GM12878 (cell line): ENCODE measurements around the gene MAL. TPM values are rescaled to one million over a fixed set of nuclear protein-coding genes. Genes with fewer than 3 reads are reported as not detected.

Source experiments
- ATAC-seq: fragments of 200-7000 bp; cut with Tn5 transposase; 3 replicates; pipeline ENCODE4 v1.9.1; 2020; ENCODE audit warnings: mild to moderate bottlenecking, moderate library complexity
- BruUV-seq: library from RNA; stranded (reverse); fragments of 400-500 nt; replicated peaks from 2 replicates; lab custom pipeline; 2021; lab: Mats Ljungman, UMichigan
- CTCF ChIA-PET: fragments of 300-600 bp; sonication (Branson Sonifier 250); formaldehyde crosslinking; extraction: SDS; loops from one replicate; lab custom pipeline; 2021; ENCODE audit warnings: inconsistent platforms; lab: Yijun Ruan, JAX
- POLR2A ChIA-PET: fragments of 350-600 bp; formaldehyde crosslinking; extraction: SDS; loops from one replicate; lab custom pipeline; 2021; ENCODE audit warnings: inconsistent platforms; lab: Charles Lee
- RAD21 ChIA-PET: fragments of 300-600 bp; sonication (Branson Sonifier 250); formaldehyde crosslinking; loops from one replicate; lab custom pipeline; 2023; ENCODE audit warnings: antibody characterized with exemption; ENCODE audit not compliant: unreplicated experiment; lab: Charles Lee
- SMC1A ChIA-PET: fragments of 300-600 bp; sonication (Branson Sonifier 250); formaldehyde crosslinking; loops from one replicate; lab custom pipeline; 2023; ENCODE audit not compliant: unreplicated experiment, uncharacterized antibody; lab: Charles Lee
- DNase-seq: peaks from one replicate; pipeline ENCODE4 v3.0.0-alpha.2; 2011; ENCODE audit warnings: low read depth, low spot score
- FAIRE-seq: peaks from 3 replicates; lab custom pipeline; 2011; peaks lifted over from hg19 to GRCh38; lab: Jason Lieb, UNC
- H2AFZ ChIP-seq: 2 replicates; pipeline ENCODE4 v1.6.0; 2011; ENCODE audit warnings: low read depth, low read length, control low read depth; ENCODE audit not compliant: control insufficient read depth
- H3K27ac ChIP-seq: 2 replicates; pipeline ENCODE4 v1.5.1; 2011; ENCODE audit warnings: control low read depth; ENCODE audit not compliant: control insufficient read depth, insufficient read depth
- H3K27me3 ChIP-seq, 2 experiments: replicated peaks in 1 of 2; 2 replicates each; pipeline versions ENCODE4 v1.6.0 to v1.6.1; 2011; ENCODE audit warnings: low read length in 1 of 2; ENCODE audit not compliant: control insufficient read depth in 2 of 2, insufficient read depth in 2 of 2
- H3K36me3 ChIP-seq, 2 experiments: 2 replicates each; pipeline ENCODE4 v1.5.1; 2011; ENCODE audit warnings: low read length in 1 of 2; ENCODE audit not compliant: control insufficient read depth in 2 of 2, insufficient read depth in 2 of 2
- H3K4me1 ChIP-seq: 2 replicates; pipeline ENCODE4 v1.6.1; 2011; ENCODE audit warnings: mild to moderate bottlenecking, low read length, moderate library complexity, mixed read lengths; ENCODE audit not compliant: control insufficient read depth, insufficient read depth
- H3K4me2 ChIP-seq: 2 replicates; pipeline ENCODE4 v1.6.0; 2011; ENCODE audit warnings: control low read depth; ENCODE audit not compliant: control insufficient read depth, insufficient read depth
- H3K4me3 ChIP-seq: fragments of 200-600 bp; sonication (generic); 2 replicates; pipeline ENCODE4 v1.5.1; 2016
- H3K79me2 ChIP-seq: 2 replicates; pipeline ENCODE4 v1.6.0; 2011; ENCODE audit warnings: low read length; ENCODE audit not compliant: control insufficient read depth, insufficient read depth
- H3K9ac ChIP-seq: 2 replicates; pipeline ENCODE4 v1.8.0; 2011; ENCODE audit warnings: low read length, control low read depth, mixed read lengths; ENCODE audit not compliant: control insufficient read depth, insufficient read depth
- H3K9me3 ChIP-seq: replicated peaks from 3 replicates; pipeline ENCODE4 v1.5.1; 2011; ENCODE audit warnings: mild to moderate bottlenecking, low read length; ENCODE audit not compliant: control insufficient read depth, insufficient read depth
- H4K20me1 ChIP-seq: 2 replicates; pipeline ENCODE4 v1.6.0; 2011; ENCODE audit not compliant: control insufficient read depth, insufficient read depth
- BCL11A ChIP-seq: IDR thresholded peaks from 2 replicates; pipeline ENCODE4 v1.6.1; 2011; ENCODE audit warnings: low read depth, low read length
- BRCA1 ChIP-seq: IDR thresholded peaks from 2 replicates; pipeline ENCODE4 v1.6.1; 2011; ENCODE audit warnings: low read depth, low read length, improper control_type of control experiment
- CREM ChIP-seq: IDR thresholded peaks from 2 replicates; pipeline ENCODE4 v1.6.1; 2014; ENCODE audit warnings: antibody characterized with exemption, low read depth
- IRF4 ChIP-seq: IDR thresholded peaks from 2 replicates; pipeline ENCODE4 v1.6.1; 2011; ENCODE audit warnings: low read depth, low read length
- JUND ChIP-seq: IDR thresholded peaks from 2 replicates; pipeline ENCODE4 v1.6.1; 2012; ENCODE audit warnings: low read depth, mild to moderate bottlenecking, low read length, improper control_type of control experiment, moderate library complexity
- KLF5 ChIP-seq: fragments of 450-650 bp; IDR thresholded peaks from 2 replicates; pipeline ENCODE4 v1.6.1; 2014; ENCODE audit warnings: mild to moderate bottlenecking; ENCODE audit not compliant: partially characterized antibody
- POLR2AphosphoS2 ChIP-seq: IDR thresholded peaks from 2 replicates; pipeline ENCODE4 v1.6.1; 2011; ENCODE audit warnings: low read depth, mild to moderate bottlenecking, low read length, improper control_type of control experiment, moderate library complexity
- RAD21 ChIP-seq: IDR thresholded peaks from 2 replicates; pipeline ENCODE4 v1.6.1; 2011; ENCODE audit warnings: mild to moderate bottlenecking, low read depth, low read length, moderate library complexity; ENCODE audit not compliant: insufficient read depth
- RB1 ChIP-seq: fragments of 450-650 bp; formaldehyde crosslinking; IDR thresholded peaks from 2 replicates; pipeline ENCODE4 v1.6.1; 2017; ENCODE audit warnings: mild to moderate bottlenecking, borderline replicate concordance
- RELA ChIP-seq: fragments of 450-650 bp; IDR thresholded peaks from 2 replicates; pipeline ENCODE4 v1.8.0; 2014; ENCODE audit warnings: borderline replicate concordance; ENCODE audit not compliant: partially characterized antibody
- SREBF2 ChIP-seq: IDR thresholded peaks from 2 replicates; pipeline ENCODE4 v1.6.1; 2012; ENCODE audit warnings: mild to moderate bottlenecking, low read length
- SRF ChIP-seq, 2 experiments: IDR thresholded peaks; 2 replicates each; pipeline ENCODE4 v1.6.1; 2011; ENCODE audit warnings: low read depth in 2 of 2, low read length in 2 of 2, mild to moderate bottlenecking in 1 of 2, moderate library complexity in 1 of 2
- TCF12 ChIP-seq: IDR thresholded peaks from 2 replicates; pipeline ENCODE4 v1.6.1; 2011; ENCODE audit warnings: low read depth, mild to moderate bottlenecking, low read length
- TCF3 ChIP-seq: IDR thresholded peaks from 2 replicates; pipeline ENCODE4 v1.6.1; 2012; ENCODE audit warnings: low read depth, mild to moderate bottlenecking, low read length, borderline replicate concordance; ENCODE audit not compliant: insufficient read depth
- ZSCAN29 ChIP-seq: fragments of 450-650 bp; IDR thresholded peaks from 2 replicates; pipeline ENCODE4 v1.6.1; 2017; ENCODE audit warnings: mild to moderate bottlenecking, moderate library complexity
- whole genome bisulfite sequencing: methylation state at CpG from one replicate; pipeline ENCODE4 v1.1.6; 2016; ENCODE audit warnings: low lambda C conversion rate; ENCODE audit not compliant: insufficient replicate concordance, insufficient coverage; ENCODE audit errors: missing lambda C conversion rate; 5-methylcytosine and 5-hydroxymethylcytosine counted together
- in situ Hi-C: fragments of 300-500 bp; cut with MboI; formaldehyde crosslinking; loops from 9 replicates; pipeline ENCODE4 v1.14.3; 2018; ENCODE audit warnings: mixed read lengths
- intact Hi-C: fragments of 100-400 bp; cut with micrococcal nuclease; formaldehyde crosslinking; loops from one replicate; pipeline ENCODE4 v1.14.2; 2022; ENCODE audit not compliant: unreplicated experiment
- polyA plus RNA-seq, 11 experiments: library from polyadenylated mRNA; depleted of rRNA in 4 of 11; unstranded in 6 of 11; stranded (reverse) in 5 of 11; fragments of >200 nt; fragmentation: Nextera tagmentation in 4 of 11; fragmentation: Illumina TruSeq in 1 of 11; extraction: Ambion mirVana in 4 of 11; extraction: Trizol in 1 of 11; gene quantifications; 1 replicate in 1 of 11; 2 replicates in 10 of 11; pipeline versions ENCODE4 v1.2.1 to v1.2.3, GENCODE V29; 2011 to 2016; ENCODE audit warnings: inconsistent platforms in 2 of 11, missing spikeins in 2 of 11, low read depth in 1 of 11
- total RNA-seq, 4 experiments: library from RNA; depleted of rRNA in 3 of 4; stranded (reverse); fragments of >200 nt in 3 of 4; fragmentation: Illumina TruSeq in 1 of 4; extraction: Trizol in 1 of 4; gene quantifications; 2 replicates each; pipeline versions ENCODE4 v1.2.1 to v1.2.3, GENCODE V29; 2013 to 2021
- TF ChIP-seq, protein P1 (sequence below): IDR thresholded peaks from 2 replicates; pipeline ENCODE4 v1.6.1; 2011; ENCODE audit warnings: borderline replicate concordance, low read depth, mild to moderate bottlenecking, moderate library complexity, mixed read lengths, low read length; ENCODE audit not compliant: insufficient read depth; ENCODE audit errors: extremely low read length
- TF ChIP-seq, protein P2 (sequence below): fragments of 450-650 bp; IDR thresholded peaks from 2 replicates; pipeline ENCODE4 v1.6.1; 2017; ENCODE audit warnings: mild to moderate bottlenecking, moderate library complexity

MAL gene
- total and polyA plus RNA-seq, 10 of the 15 experiments (the other 5 are each of a cell fraction or from before 2014, with no cell fraction given): 1.3 to 4.5 (median 1.7) TPM

DNA sequence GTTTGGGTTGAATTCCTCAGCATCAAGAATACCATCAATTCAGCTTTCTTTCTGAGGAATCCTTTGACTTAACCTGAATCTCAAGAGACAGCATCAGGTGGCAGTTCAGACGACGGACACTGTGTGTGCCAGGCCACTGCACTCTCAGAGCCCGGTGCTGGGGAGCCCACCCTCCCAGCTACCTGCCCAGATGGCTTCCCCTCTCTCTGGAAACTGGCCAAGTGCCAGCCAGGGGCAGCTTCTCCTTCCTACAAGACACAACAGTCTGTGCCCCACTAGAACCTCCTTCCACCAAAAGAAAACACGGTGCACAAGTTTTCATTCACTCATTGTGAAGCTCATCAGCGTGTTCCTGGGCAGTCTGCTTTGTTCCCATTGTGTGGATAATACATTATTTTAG, 28.5 kb downstream of the MAL start (continued):
- no peak for TF ChIP-seq JUND
- TF ChIP-seq CREM: no peak
- no peak for TF ChIP-seq RB1
- TF ChIP-seq KLF5: no peak
- TF ChIP-seq IRF4: no peak

DNA sequence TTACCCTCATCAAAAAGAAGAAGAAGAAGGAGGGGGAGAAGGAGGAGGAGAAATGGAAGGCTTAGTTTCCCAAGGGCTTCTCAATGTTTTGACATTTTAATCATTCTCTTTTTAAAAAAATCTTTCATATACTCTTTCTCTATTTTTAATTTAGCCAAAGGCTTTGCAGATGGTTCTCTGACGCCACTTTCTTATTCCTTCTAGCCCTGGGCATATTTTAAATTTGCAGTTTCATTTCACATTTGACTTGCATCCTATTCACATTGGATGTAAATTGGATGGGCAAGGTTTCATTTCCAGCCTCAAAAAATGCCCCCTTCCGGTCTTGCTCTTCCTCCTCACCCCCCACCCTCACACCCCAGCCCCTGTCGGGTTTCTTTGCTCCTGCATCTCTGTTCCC, 29.8 kb downstream of the MAL start:
- Histone ChIP-seq H3K27me3 (no peaks in the 10 kb centered on the region), H2AFZ (no peak overlapping the region), H3K4me3 (no peak overlapping the region), H3K36me3 (no peaks in the 10 kb centered on the region), H3K4me1 (peaks cover 10% of the 10 kb centered on the region), H4K20me1 (no peaks in the 10 kb centered on the region), H3K9ac (no peak overlapping the region), H3K27ac (no peak overlapping the region), H3K79me2 (no peaks in the 10 kb centered on the region), H3K4me2 (no peak overlapping the region), H3K9me3 (no peaks in the 10 kb centered on the region)
- ChIA-PET SMC1A (interaction anchor here (0.7 to 7.8 kb wide), 5 partner anchors 8 to 278 kb away, joined by 3 to 94 read pairs (median 25); partner anchors contain the start of gene MAL), RAD21 (interaction anchor here (1.5 to 8.1 kb wide), 5 partner anchors 8 to 30 kb away, joined by 4 to 92 read pairs (median 22); partner anchors contain the start of gene MAL), POLR2A (interaction anchor here (0.8 to 3.8 kb wide), 4 partner anchors 8 to 29 kb away, joined by 3 to 20 read pairs (median 3); no protein-coding TSS in a partner anchor), CTCF (interaction anchor here (1.1 to 7.9 kb wide), 8 partner anchors 8 to 110 kb away, joined by 4 to 134 read pairs (median 9); partner anchors contain the start of genes MAL and ZNF2)
- ATAC-seq (peak; percentile 32), FAIRE-seq (no peak), DNase-seq (no peak)
- WGBS: 35% methylated on average over 3 of the region's 3 CpGs
- in situ Hi-C loops (no loop called here), intact Hi-C loops (no loop called here)
- BruUV-seq: no TSS peak
- TF ChIP-seq POLR2AphosphoS2 (no peak), RAD21 (no peak), TCF3 (no peak), IRF4 (no peak), TCF12 (no peak), SRF (IDR thresholded peaks at IDR 0.05; ENCODE audit: low read depth in 2 of 2, low read length in 2 of 2) (no peak), RELA (no peak), BRCA1 (no peak), ZSCAN29 (no peak), BCL11A (no peak), SREBF2 (no peak)
- TF ChIP-seq, protein P1, sequence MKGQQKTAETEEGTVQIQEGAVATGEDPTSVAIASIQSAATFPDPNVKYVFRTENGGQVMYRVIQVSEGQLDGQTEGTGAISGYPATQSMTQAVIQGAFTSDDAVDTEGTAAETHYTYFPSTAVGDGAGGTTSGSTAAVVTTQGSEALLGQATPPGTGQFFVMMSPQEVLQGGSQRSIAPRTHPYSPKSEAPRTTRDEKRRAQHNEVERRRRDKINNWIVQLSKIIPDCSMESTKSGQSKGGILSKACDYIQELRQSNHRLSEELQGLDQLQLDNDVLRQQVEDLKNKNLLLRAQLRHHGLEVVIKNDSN: no peak
- TF ChIP-seq, protein P2, sequence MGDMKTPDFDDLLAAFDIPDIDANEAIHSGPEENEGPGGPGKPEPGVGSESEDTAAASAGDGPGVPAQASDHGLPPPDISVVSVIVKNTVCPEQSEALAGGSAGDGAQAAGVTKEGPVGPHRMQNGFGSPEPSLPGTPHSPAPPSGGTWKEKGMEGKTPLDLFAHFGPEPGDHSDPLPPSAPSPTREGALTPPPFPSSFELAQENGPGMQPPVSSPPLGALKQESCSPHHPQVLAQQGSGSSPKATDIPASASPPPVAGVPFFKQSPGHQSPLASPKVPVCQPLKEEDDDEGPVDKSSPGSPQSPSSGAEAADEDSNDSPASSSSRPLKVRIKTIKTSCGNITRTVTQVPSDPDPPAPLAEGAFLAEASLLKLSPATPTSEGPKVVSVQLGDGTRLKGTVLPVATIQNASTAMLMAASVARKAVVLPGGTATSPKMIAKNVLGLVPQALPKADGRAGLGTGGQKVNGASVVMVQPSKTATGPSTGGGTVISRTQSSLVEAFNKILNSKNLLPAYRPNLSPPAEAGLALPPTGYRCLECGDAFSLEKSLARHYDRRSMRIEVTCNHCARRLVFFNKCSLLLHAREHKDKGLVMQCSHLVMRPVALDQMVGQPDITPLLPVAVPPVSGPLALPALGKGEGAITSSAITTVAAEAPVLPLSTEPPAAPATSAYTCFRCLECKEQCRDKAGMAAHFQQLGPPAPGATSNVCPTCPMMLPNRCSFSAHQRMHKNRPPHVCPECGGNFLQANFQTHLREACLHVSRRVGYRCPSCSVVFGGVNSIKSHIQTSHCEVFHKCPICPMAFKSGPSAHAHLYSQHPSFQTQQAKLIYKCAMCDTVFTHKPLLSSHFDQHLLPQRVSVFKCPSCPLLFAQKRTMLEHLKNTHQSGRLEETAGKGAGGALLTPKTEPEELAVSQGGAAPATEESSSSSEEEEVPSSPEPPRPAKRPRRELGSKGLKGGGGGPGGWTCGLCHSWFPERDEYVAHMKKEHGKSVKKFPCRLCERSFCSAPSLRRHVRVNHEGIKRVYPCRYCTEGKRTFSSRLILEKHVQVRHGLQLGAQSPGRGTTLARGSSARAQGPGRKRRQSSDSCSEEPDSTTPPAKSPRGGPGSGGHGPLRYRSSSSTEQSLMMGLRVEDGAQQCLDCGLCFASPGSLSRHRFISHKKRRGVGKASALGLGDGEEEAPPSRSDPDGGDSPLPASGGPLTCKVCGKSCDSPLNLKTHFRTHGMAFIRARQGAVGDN: no peak
